PC-3 (cell line): ENCODE measurements around the gene CFAP99. TPM values are rescaled to one million over a fixed set of nuclear protein-coding genes. Genes with fewer than 3 reads are reported as not detected.

ENCODE experiments used
- ATAC-seq: fragments of 200-7000 bp; cut with Tn5 transposase; 2 replicates; pipeline ENCODE4 v1.9.1; 2020; ENCODE audit warnings: mild to moderate bottlenecking, moderate library complexity
- BruUV-seq: library from RNA; stranded (reverse); fragments of 400-500 nt; replicated peaks from 2 replicates; lab custom pipeline; 2021; lab: Mats Ljungman, UMichigan
- CTCF ChIA-PET: fragments of 300-600 bp; sonication (Branson Sonifier 250); formaldehyde crosslinking; loops from one replicate; lab custom pipeline; 2022; ENCODE audit warnings: antibody characterized with exemption; lab: Charles Lee
- POLR2A ChIA-PET: fragments of 300-600 bp; sonication (Branson Sonifier 250); formaldehyde crosslinking; loops from one replicate; lab custom pipeline; 2022; ENCODE audit warnings: antibody characterized with exemption; ENCODE audit not compliant: unreplicated experiment; lab: Charles Lee
- DNase-seq: peaks from one replicate; pipeline ENCODE4 v3.0.0-alpha.2; 2015
- H2AFZ ChIP-seq: fragments of 300-600 bp; sonication (generic); 2 replicates; pipeline ENCODE4 v1.6.0; 2016; ENCODE audit warnings: antibody characterized with exemption, low read length
- H3F3A ChIP-seq: fragments of 300-600 bp; sonication (generic); one replicate; pipeline ENCODE4 v1.6.0; 2017; ENCODE audit warnings: antibody characterized with exemption, low read length, control low read depth, mild to moderate bottlenecking; ENCODE audit not compliant: unreplicated experiment
- H3K27ac ChIP-seq: fragments of 300-600 bp; sonication (generic); 2 replicates; pipeline ENCODE4 v1.5.1; 2016; ENCODE audit warnings: mild to moderate bottlenecking, low read length
- H3K27me3 ChIP-seq: fragments of 300-600 bp; sonication (generic); 2 replicates; pipeline ENCODE4 v1.6.1; 2016; ENCODE audit warnings: low read length, mixed read lengths
- H3K36me3 ChIP-seq: fragments of 300-600 bp; sonication (generic); 2 replicates; pipeline ENCODE4 v1.6.1; 2016; ENCODE audit warnings: low read depth, mixed run types, low read length, mixed read lengths
- H3K4me1 ChIP-seq: fragments of 300-600 bp; sonication (generic); 2 replicates; pipeline ENCODE4 v1.5.1; 2016; ENCODE audit warnings: low read length; ENCODE audit not compliant: insufficient read depth
- H3K4me2 ChIP-seq: fragments of 300-600 bp; sonication (generic); 2 replicates; pipeline ENCODE4 v1.6.0; 2016; ENCODE audit warnings: low read length
- H3K4me3 ChIP-seq: fragments of 300-600 bp; sonication (generic); 2 replicates; pipeline ENCODE4 v1.5.1; 2016; ENCODE audit warnings: mild to moderate bottlenecking, low read length, mixed read lengths
- H3K79me2 ChIP-seq: fragments of 300-600 bp; sonication (generic); 2 replicates; pipeline ENCODE4 v1.6.1; 2017; ENCODE audit warnings: low read length, mixed read lengths
- H3K9ac ChIP-seq: fragments of 300-600 bp; sonication (generic); 2 replicates; pipeline ENCODE4 v1.6.0; 2016; ENCODE audit warnings: mild to moderate bottlenecking, low read length
- H3K9me2 ChIP-seq: fragments of 300-600 bp; sonication (generic); replicated peaks from 2 replicates; pipeline ENCODE4 v1.6.1; 2016; ENCODE audit warnings: mixed run types, low read length, mixed read lengths
- H3K9me3 ChIP-seq: fragments of 300-600 bp; sonication (generic); 2 replicates; pipeline ENCODE4 v1.6.1; 2016; ENCODE audit warnings: low read length, mixed read lengths
- H4K20me1 ChIP-seq: fragments of 300-600 bp; sonication (generic); 2 replicates; pipeline ENCODE4 v1.6.1; 2016; ENCODE audit warnings: low read length, mixed read lengths
- CTCF ChIP-seq: fragments of 300-600 bp; sonication (generic); conservative IDR thresholded peaks from 2 replicates; pipeline ENCODE4 v1.5.1; 2017; ENCODE audit warnings: antibody characterized with exemption, low read depth, mild to moderate bottlenecking, low read length
- EZH2 ChIP-seq: fragments of 300-600 bp; sonication (generic); IDR thresholded peaks from one replicate; pipeline ENCODE4 v1.6.1; 2017; ENCODE audit warnings: antibody characterized with exemption, mild to moderate bottlenecking, low read length; ENCODE audit not compliant: unreplicated experiment
- EZH2phosphoT487 ChIP-seq: fragments of 300-600 bp; sonication (generic); IDR thresholded peaks from 2 replicates; pipeline ENCODE4 v1.6.1; 2018; ENCODE audit warnings: mild to moderate bottlenecking, antibody characterized with exemption, low read length, borderline replicate concordance
- intact Hi-C: fragments of 100-400 bp; cut with micrococcal nuclease; formaldehyde crosslinking; loops from 2 replicates; pipeline ENCODE4 v1.9.0; 2023
- total RNA-seq: library from RNA; depleted of rRNA; stranded (reverse); fragments of >200 nt; gene quantifications from 2 replicates; pipeline ENCODE4 v1.2.3, GENCODE V29; 2014

The CFAP99 gene
- total RNA-seq, 1 experiment from 2014 or later: not detected

- TF ChIP-seq EZH2: no peak
- no peak for TF ChIP-seq CTCF
- TF ChIP-seq EZH2phosphoT487: no peak
- Histone ChIP-seq H3K4me2 (no peak overlapping the region), H3K79me2 (no peaks in the 10 kb centered on the region), H3K9ac (no peak overlapping the region), H3K9me3 (no peaks in the 10 kb centered on the region), H3K27me3 (no peaks in the 10 kb centered on the region), H2AFZ (no peak overlapping the region), H3K4me1 (no peaks in the 10 kb centered on the region; the same call in 1 of the 2 replicates), H3F3A (no peaks in the 10 kb centered on the region), H3K9me2 (no peaks in the 10 kb centered on the region), H3K27ac (no peak overlapping the region), H4K20me1 (no peaks in the 10 kb centered on the region), H3K36me3 (no peaks in the 10 kb centered on the region), H3K4me3 (no peak overlapping the region)
- no TSS peak for BruUV-seq
- ChIA-PET CTCF (no interaction called here), POLR2A (no interaction called here)
- no peak for ATAC-seq
- no peak for DNase-seq
- intact Hi-C loops: no loop called here
These were observed 7.3 kb downstream of the CFAP99 start for GRCh38 chr4:2426069-2426397.

- H3K27ac ChIP-seq: no peak overlapping the region
- intact Hi-C loops: no loop called here
- H3K27me3 ChIP-seq: no peaks in the 10 kb centered on the region
- ChIA-PET CTCF (no interaction called here), POLR2A (no interaction called here)
- no peaks in the 10 kb centered on the region for H3K9me2 ChIP-seq
- no peak overlapping the region for H2AFZ ChIP-seq
- H3K4me3 ChIP-seq: no peak overlapping the region
- ATAC-seq: no peak
- H3K36me3 ChIP-seq: no peaks in the 10 kb centered on the region
- H3K79me2 ChIP-seq: no peaks in the 10 kb centered on the region
- no peak for DNase-seq
- H3K4me2 ChIP-seq: no peak overlapping the region
- no peak for TF ChIP-seq EZH2phosphoT487
- TF ChIP-seq EZH2: no peak
- no peak for TF ChIP-seq CTCF
- no peaks in the 10 kb centered on the region for H3K9me3 ChIP-seq
- no TSS peak for BruUV-seq
- H3K4me1 ChIP-seq: no peaks in the 10 kb centered on the region; the same call in 1 of the 2 replicates
- H4K20me1 ChIP-seq: no peaks in the 10 kb centered on the region
- H3F3A ChIP-seq: no peaks in the 10 kb centered on the region
- H3K9ac ChIP-seq: no peak overlapping the region
These were observed 8.0 kb downstream of the CFAP99 start for GRCh38 chr4:2426711-2427275.
